HUES48 (cell line): ENCODE results near the gene DMGDH.

Experiments
- H3K27ac ChIP-seq: one replicate; pipeline ENCODE4 v1.7.0; 2013; ENCODE audit warnings: low read depth, low read length, inconsistent platforms
- H3K27me3 ChIP-seq: 2 replicates; pipeline ENCODE4 v1.6.1; 2013; ENCODE audit warnings: mild to moderate bottlenecking, low read length; ENCODE audit not compliant: control insufficient read depth, insufficient read depth
- H3K36me3 ChIP-seq: 2 replicates; pipeline ENCODE4 v1.6.1; 2013; ENCODE audit warnings: low read length; ENCODE audit not compliant: control insufficient read depth, insufficient read depth
- H3K4me1 ChIP-seq: 2 replicates; pipeline ENCODE4 v1.6.1; 2013; ENCODE audit warnings: mild to moderate bottlenecking, low read length; ENCODE audit not compliant: control insufficient read depth, insufficient read depth
- H3K4me3 ChIP-seq: 2 replicates; pipeline ENCODE4 v1.5.1; 2013; ENCODE audit warnings: mild to moderate bottlenecking, low read depth, low read length
- H3K9ac ChIP-seq: 2 replicates; pipeline ENCODE4 v1.6.1; 2013; ENCODE audit warnings: mild to moderate bottlenecking, low read depth, low read length, moderate library complexity
- H3K9me3 ChIP-seq: 2 replicates; pipeline ENCODE4 v1.6.1; 2013; ENCODE audit warnings: low read length; ENCODE audit not compliant: control insufficient read depth, insufficient read depth

DMGDH gene

GRCh38 chr5:79093762-79094161, 24.3 kb upstream of the DMGDH start:
- Histone ChIP-seq H3K27ac (no peak overlapping the region), H3K27me3 (no peaks in the 10 kb centered on the region)

GRCh38 chr5:79091064-79091463, 21.6 kb upstream of the DMGDH start:
- no peaks in the 10 kb centered on the region for H3K9me3 ChIP-seq
- H3K36me3 ChIP-seq: no peaks in the 10 kb centered on the region
- no peaks in the 10 kb centered on the region for H3K27me3 ChIP-seq
- H3K4me3 ChIP-seq: no peak overlapping the region
- no peak overlapping the region for H3K9ac ChIP-seq
- no peaks in the 10 kb centered on the region for H3K4me1 ChIP-seq
- H3K27ac ChIP-seq: no peak overlapping the region

More at GRCh38 chr5:79093762-79094161, 24.3 kb upstream of the DMGDH start:
- Histone ChIP-seq H3K36me3 (no peaks in the 10 kb centered on the region), H3K9me3 (no peaks in the 10 kb centered on the region), H3K9ac (no peak overlapping the region), H3K4me3 (no peak overlapping the region), H3K4me1 (no peaks in the 10 kb centered on the region)

- no peaks in the 10 kb centered on the region for H3K4me1 ChIP-seq
- no peaks in the 10 kb centered on the region for H3K9me3 ChIP-seq
- H3K27me3 ChIP-seq: no peaks in the 10 kb centered on the region
- H3K9ac ChIP-seq: no peak overlapping the region
- H3K36me3 ChIP-seq: no peaks in the 10 kb centered on the region
- H3K4me3 ChIP-seq: no peak overlapping the region
- H3K27ac ChIP-seq: no peak overlapping the region
These were observed 19.0 kb upstream of the DMGDH start for GRCh38 chr5:79088507-79088906.

GRCh38 chr5:79086116-79086515, 16.6 kb upstream of the DMGDH start:
- Histone ChIP-seq H3K4me1 (no peaks in the 10 kb centered on the region), H3K4me3 (no peak overlapping the region), H3K27ac (no peak overlapping the region), H3K27me3 (no peaks in the 10 kb centered on the region), H3K36me3 (no peaks in the 10 kb centered on the region), H3K9me3 (no peaks in the 10 kb centered on the region), H3K9ac (no peak overlapping the region)

- Histone ChIP-seq H3K4me1 (no peaks in the 10 kb centered on the region), H3K9ac (no peak overlapping the region), H3K36me3 (no peaks in the 10 kb centered on the region), H3K27me3 (no peaks in the 10 kb centered on the region), H3K9me3 (no peaks in the 10 kb centered on the region), H3K27ac (no peak overlapping the region), H3K4me3 (no peak overlapping the region)
These were observed 12.3 kb upstream of the DMGDH start for GRCh38 chr5:79081779-79082178.

- Histone ChIP-seq H3K36me3 (no peaks in the 10 kb centered on the region), H3K9me3 (no peaks in the 10 kb centered on the region), H3K27ac (no peak overlapping the region), H3K4me1 (no peaks in the 10 kb centered on the region), H3K9ac (no peak overlapping the region), H3K27me3 (no peaks in the 10 kb centered on the region), H3K4me3 (no peak overlapping the region)
These were observed 11.3 kb upstream of the DMGDH start for GRCh38 chr5:79080804-79081203.

- Histone ChIP-seq H3K27me3 (no peaks in the 10 kb centered on the region), H3K4me3 (no peak overlapping the region), H3K9ac (no peak overlapping the region), H3K27ac (no peak overlapping the region), H3K36me3 (no peaks in the 10 kb centered on the region), H3K4me1 (no peaks in the 10 kb centered on the region), H3K9me3 (no peaks in the 10 kb centered on the region; the same call in 1 of the 2 replicates)
These were observed 8.3 kb upstream of the DMGDH start for GRCh38 chr5:79077680-79078365.

- Histone ChIP-seq H3K27me3 (no peaks in the 10 kb centered on the region), H3K27ac (no peak overlapping the region), H3K4me1 (no peaks in the 10 kb centered on the region), H3K9ac (no peak overlapping the region), H3K9me3 (no peaks in the 10 kb centered on the region; the same call in 1 of the 2 replicates), H3K36me3 (no peaks in the 10 kb centered on the region), H3K4me3 (no peak overlapping the region)
These were observed 7.3 kb upstream of the DMGDH start for GRCh38 chr5:79076819-79077218.

GRCh38 chr5:79075646-79076426, 6.4 kb upstream of the DMGDH start:
- no peaks in the 10 kb centered on the region for H3K27me3 ChIP-seq
- no peak overlapping the region for H3K9ac ChIP-seq
- H3K4me3 ChIP-seq: no peak overlapping the region
- H3K36me3 ChIP-seq: no peaks in the 10 kb centered on the region
- H3K9me3 ChIP-seq: no peaks in the 10 kb centered on the region; the same call in 1 of the 2 replicates
- H3K27ac ChIP-seq: no peak overlapping the region
- no peaks in the 10 kb centered on the region for H3K4me1 ChIP-seq

- Histone ChIP-seq H3K27ac (no peak overlapping the region), H3K27me3 (no peaks in the 10 kb centered on the region), H3K4me3 (no peak overlapping the region)
These were observed 5.2 kb upstream of the DMGDH start for GRCh38 chr5:79074641-79075040.

GRCh38 chr5:79070350-79070667, 835 bp upstream of the DMGDH start:
- no peak overlapping the region for H3K4me3 ChIP-seq
- H3K4me1 ChIP-seq: no peaks in the 10 kb centered on the region
- H3K9ac ChIP-seq: no peak overlapping the region
- H3K36me3 ChIP-seq: no peaks in the 10 kb centered on the region
- H3K27me3 ChIP-seq: no peaks in the 10 kb centered on the region
- no peak overlapping the region for H3K27ac ChIP-seq
- H3K9me3 ChIP-seq: no peaks in the 10 kb centered on the region; the same call in 1 of the 2 replicates

More at GRCh38 chr5:79074641-79075040, 5.2 kb upstream of the DMGDH start:
- no peaks in the 10 kb centered on the region; the same call in 1 of the 2 replicates for H3K9me3 ChIP-seq
- H3K4me1 ChIP-seq: no peaks in the 10 kb centered on the region
- no peak overlapping the region for H3K9ac ChIP-seq
- H3K36me3 ChIP-seq: no peaks in the 10 kb centered on the region
